IMR-90 (cell line): ENCODE data around the gene PRAME.

Experiments
- CEBPB ChIP-seq: IDR thresholded peaks from 2 replicates; pipeline ENCODE4 v1.6.1; 2012; ENCODE audit warnings: low read depth, low read length, improper control_type of control experiment
- FOS ChIP-seq: fragments of 150-350 bp; IDR thresholded peaks from 2 replicates; pipeline ENCODE4 v1.6.1; 2016; ENCODE audit warnings: low read depth, low read length
- MAZ ChIP-seq: IDR thresholded peaks from 2 replicates; pipeline ENCODE4 v1.6.1; 2012; ENCODE audit warnings: low read depth, mild to moderate bottlenecking, low read length, improper control_type of control experiment, moderate library complexity, borderline replicate concordance
- POLR2A ChIP-seq: IDR thresholded peaks from 2 replicates; pipeline ENCODE4 v1.6.1; 2012; ENCODE audit warnings: mild to moderate bottlenecking, low read depth, low read length
- RAD21 ChIP-seq: IDR thresholded peaks from 2 replicates; pipeline ENCODE4 v1.6.1; 2012; ENCODE audit warnings: low read length, improper control_type of control experiment
- TF ChIP-seq, protein P1 (sequence below): conservative IDR thresholded peaks from 2 replicates; pipeline ENCODE4 v1.5.1; 2012; ENCODE audit warnings: mild to moderate bottlenecking, low read depth, low read length, improper control_type of control experiment
- TF ChIP-seq, protein P2 (sequence below): fragments of 150-350 bp; IDR thresholded peaks from 2 replicates; pipeline ENCODE4 v1.6.1; 2017; ENCODE audit warnings: mild to moderate bottlenecking, antibody characterized with exemption, low read length, low read depth
- TF ChIP-seq, protein P3 (sequence below): fragments of 150-350 bp; IDR thresholded peaks from 2 replicates; pipeline ENCODE4 v1.6.1; 2016; ENCODE audit warnings: low read depth, mild to moderate bottlenecking, low read length, moderate library complexity, borderline replicate concordance

DNA sequence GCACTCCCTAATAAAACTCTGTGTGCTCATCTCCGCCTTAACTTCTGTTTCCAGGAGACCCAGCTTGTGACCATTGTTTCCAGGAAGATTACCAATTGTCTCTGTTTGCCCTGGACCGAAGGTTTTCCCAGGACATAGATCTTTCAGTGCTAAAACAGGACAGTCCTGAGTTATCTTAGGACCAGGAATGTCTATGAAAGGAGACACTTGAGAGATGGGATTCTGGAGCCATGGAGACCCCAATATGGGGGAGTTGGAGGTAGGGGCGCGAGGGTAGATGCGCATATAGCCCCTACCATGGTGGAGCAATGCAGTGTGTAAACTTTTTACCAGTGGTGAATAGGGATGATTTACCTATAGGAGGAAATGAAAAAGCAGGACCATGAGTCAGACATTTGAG is 10.2 kb upstream of the PRAME start:
- TF ChIP-seq, protein P1, sequence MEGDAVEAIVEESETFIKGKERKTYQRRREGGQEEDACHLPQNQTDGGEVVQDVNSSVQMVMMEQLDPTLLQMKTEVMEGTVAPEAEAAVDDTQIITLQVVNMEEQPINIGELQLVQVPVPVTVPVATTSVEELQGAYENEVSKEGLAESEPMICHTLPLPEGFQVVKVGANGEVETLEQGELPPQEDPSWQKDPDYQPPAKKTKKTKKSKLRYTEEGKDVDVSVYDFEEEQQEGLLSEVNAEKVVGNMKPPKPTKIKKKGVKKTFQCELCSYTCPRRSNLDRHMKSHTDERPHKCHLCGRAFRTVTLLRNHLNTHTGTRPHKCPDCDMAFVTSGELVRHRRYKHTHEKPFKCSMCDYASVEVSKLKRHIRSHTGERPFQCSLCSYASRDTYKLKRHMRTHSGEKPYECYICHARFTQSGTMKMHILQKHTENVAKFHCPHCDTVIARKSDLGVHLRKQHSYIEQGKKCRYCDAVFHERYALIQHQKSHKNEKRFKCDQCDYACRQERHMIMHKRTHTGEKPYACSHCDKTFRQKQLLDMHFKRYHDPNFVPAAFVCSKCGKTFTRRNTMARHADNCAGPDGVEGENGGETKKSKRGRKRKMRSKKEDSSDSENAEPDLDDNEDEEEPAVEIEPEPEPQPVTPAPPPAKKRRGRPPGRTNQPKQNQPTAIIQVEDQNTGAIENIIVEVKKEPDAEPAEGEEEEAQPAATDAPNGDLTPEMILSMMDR: no peak
- TF ChIP-seq POLR2A: no peak
- TF ChIP-seq, protein P2, sequence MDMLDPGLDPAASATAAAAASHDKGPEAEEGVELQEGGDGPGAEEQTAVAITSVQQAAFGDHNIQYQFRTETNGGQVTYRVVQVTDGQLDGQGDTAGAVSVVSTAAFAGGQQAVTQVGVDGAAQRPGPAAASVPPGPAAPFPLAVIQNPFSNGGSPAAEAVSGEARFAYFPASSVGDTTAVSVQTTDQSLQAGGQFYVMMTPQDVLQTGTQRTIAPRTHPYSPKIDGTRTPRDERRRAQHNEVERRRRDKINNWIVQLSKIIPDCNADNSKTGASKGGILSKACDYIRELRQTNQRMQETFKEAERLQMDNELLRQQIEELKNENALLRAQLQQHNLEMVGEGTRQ: no peak
- no peak for TF ChIP-seq MAZ
- no peak for TF ChIP-seq FOS
- TF ChIP-seq, protein P3, sequence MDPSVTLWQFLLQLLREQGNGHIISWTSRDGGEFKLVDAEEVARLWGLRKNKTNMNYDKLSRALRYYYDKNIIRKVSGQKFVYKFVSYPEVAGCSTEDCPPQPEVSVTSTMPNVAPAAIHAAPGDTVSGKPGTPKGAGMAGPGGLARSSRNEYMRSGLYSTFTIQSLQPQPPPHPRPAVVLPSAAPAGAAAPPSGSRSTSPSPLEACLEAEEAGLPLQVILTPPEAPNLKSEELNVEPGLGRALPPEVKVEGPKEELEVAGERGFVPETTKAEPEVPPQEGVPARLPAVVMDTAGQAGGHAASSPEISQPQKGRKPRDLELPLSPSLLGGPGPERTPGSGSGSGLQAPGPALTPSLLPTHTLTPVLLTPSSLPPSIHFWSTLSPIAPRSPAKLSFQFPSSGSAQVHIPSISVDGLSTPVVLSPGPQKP: no peak
- TF ChIP-seq RAD21: no peak
- no peak for TF ChIP-seq CEBPB
